SK-N-SH treated with all-trans-retinoic acid at 6 μM for 48 hours (cell line): ENCODE measurements around the gene CPS1.

Experiments
- ATAC-seq: fragments of 200-7000 bp; cut with Tn5 transposase; 3 replicates; pipeline ENCODE4 v1.9.1; 2020; ENCODE audit warnings: mild to moderate bottlenecking, moderate library complexity
- ARNTL ChIP-seq: fragments of 450-650 bp; formaldehyde crosslinking; IDR thresholded peaks from 2 replicates; pipeline ENCODE4 v1.5.0; 2020; ENCODE audit warnings: low read depth, mild to moderate bottlenecking, moderate library complexity, borderline replicate concordance
- BACH2 ChIP-seq: fragments of 250-450 bp; sonication (Bioruptor Pico); IDR thresholded peaks from 2 replicates; pipeline ENCODE4 v1.9.0; 2021; ENCODE audit warnings: mild to moderate bottlenecking, borderline replicate concordance
- CSDC2 ChIP-seq: fragments of 250-450 bp; sonication (Bioruptor Pico); IDR thresholded peaks from 2 replicates; pipeline ENCODE4 v1.5.0; 2020; ENCODE audit warnings: mild to moderate bottlenecking, moderate library complexity
- ESRRG ChIP-seq: fragments of 250-450 bp; sonication (Bioruptor Pico); IDR thresholded peaks from 2 replicates; pipeline ENCODE4 v1.6.1; 2021; ENCODE audit warnings: mild to moderate bottlenecking
- ISL1 ChIP-seq: fragments of 250-450 bp; sonication (Bioruptor Pico); IDR thresholded peaks from 2 replicates; pipeline ENCODE4 v2.1.2; 2022; ENCODE audit warnings: mild to moderate bottlenecking, moderate library complexity
- OSR1 ChIP-seq: fragments of 250-450 bp; sonication (Bioruptor Pico); IDR thresholded peaks from 2 replicates; pipeline ENCODE4 v1.8.0; 2022; ENCODE audit warnings: moderate library complexity, mild to moderate bottlenecking, inconsistent platforms
- PPARA ChIP-seq: fragments of 250-450 bp; sonication (Bioruptor Pico); IDR thresholded peaks from 2 replicates; pipeline ENCODE4 v1.5.0; 2020; ENCODE audit warnings: mild to moderate bottlenecking, borderline replicate concordance
- RARB ChIP-seq: fragments of 250-450 bp; sonication (Bioruptor Pico); IDR thresholded peaks from 2 replicates; pipeline ENCODE4 v1.8.0; 2021; ENCODE audit warnings: mild to moderate bottlenecking, moderate library complexity
- SNAI2 ChIP-seq: fragments of 250-450 bp; sonication (Bioruptor Pico); IDR thresholded peaks from 2 replicates; pipeline ENCODE4 v1.5.0; 2020; ENCODE audit warnings: mild to moderate bottlenecking, moderate library complexity
- TCF4 ChIP-seq: fragments of 250-450 bp; sonication (Bioruptor Pico); IDR thresholded peaks from 2 replicates; pipeline ENCODE4 v1.8.0; 2021; ENCODE audit warnings: mild to moderate bottlenecking, moderate library complexity, borderline replicate concordance
- TOX ChIP-seq: fragments of 250-450 bp; sonication (Bioruptor Pico); IDR thresholded peaks from 2 replicates; pipeline ENCODE4 v1.8.0; 2021; ENCODE audit warnings: mild to moderate bottlenecking, moderate library complexity, borderline replicate concordance
- ZC3H10 ChIP-seq: fragments of 250-450 bp; sonication (Bioruptor Pico); IDR thresholded peaks from 2 replicates; pipeline ENCODE4 v1.5.1; 2021; ENCODE audit warnings: mild to moderate bottlenecking, moderate library complexity
- ZFP3 ChIP-seq: fragments of 250-450 bp; sonication (Bioruptor Pico); IDR thresholded peaks from 2 replicates; pipeline ENCODE4 v1.5.0; 2020; ENCODE audit warnings: mild to moderate bottlenecking, moderate library complexity
- ZFP30 ChIP-seq: fragments of 450-650 bp; formaldehyde crosslinking; IDR thresholded peaks from 2 replicates; pipeline ENCODE4 v1.5.0; 2022; ENCODE audit warnings: mild to moderate bottlenecking, moderate library complexity
- ZNF70 ChIP-seq: fragments of 450-650 bp; formaldehyde crosslinking; IDR thresholded peaks from 2 replicates; pipeline ENCODE4 v1.5.0; 2020; ENCODE audit warnings: mild to moderate bottlenecking, moderate library complexity
- ZNF8 ChIP-seq: fragments of 450-650 bp; formaldehyde crosslinking; IDR thresholded peaks from 2 replicates; pipeline ENCODE4 v1.5.0; 2020; ENCODE audit warnings: mild to moderate bottlenecking, moderate library complexity
- TF ChIP-seq, protein P1 (sequence below): fragments of 250-450 bp; sonication (Bioruptor Pico); IDR thresholded peaks from 2 replicates; pipeline ENCODE4 v1.5.0; 2020; ENCODE audit warnings: mild to moderate bottlenecking, moderate library complexity
- TF ChIP-seq, protein P2 (sequence below): fragments of 250-450 bp; sonication (Bioruptor Pico); IDR thresholded peaks from 2 replicates; pipeline ENCODE4 v1.5.1; 2020; ENCODE audit warnings: low read depth, mild to moderate bottlenecking, moderate library complexity
- TF ChIP-seq, protein P3 (sequence below): fragments of 250-450 bp; sonication (Bioruptor Pico); IDR thresholded peaks from 2 replicates; pipeline ENCODE4 v1.8.0; 2020; ENCODE audit warnings: mild to moderate bottlenecking, moderate library complexity, borderline replicate concordance

The CPS1 gene

DNA sequence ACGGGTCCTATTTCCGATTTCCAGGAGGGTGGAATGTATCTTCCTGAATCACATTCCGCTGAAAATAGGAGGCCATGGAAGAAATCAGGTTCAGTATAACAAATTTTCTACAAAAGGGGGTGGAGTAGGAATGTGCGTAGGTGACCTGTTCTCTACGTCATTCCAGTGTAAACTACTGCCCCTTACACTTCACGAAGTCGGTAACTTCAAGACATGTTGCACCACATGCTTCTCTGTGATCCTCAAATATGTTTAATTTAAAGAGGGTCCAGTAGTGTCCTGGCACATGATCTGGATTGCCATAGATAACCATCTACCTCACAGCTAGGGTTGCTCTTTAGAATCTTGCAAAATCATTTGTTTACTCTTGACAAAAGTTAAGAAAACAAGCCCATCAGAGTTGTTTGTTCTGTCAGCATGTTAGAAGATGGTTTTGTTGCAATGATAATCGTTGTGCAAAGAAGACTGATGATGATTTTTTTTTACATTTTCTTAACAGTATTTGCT is 7.5 kb upstream of the CPS1 start:
- no peak for ATAC-seq

DNA sequence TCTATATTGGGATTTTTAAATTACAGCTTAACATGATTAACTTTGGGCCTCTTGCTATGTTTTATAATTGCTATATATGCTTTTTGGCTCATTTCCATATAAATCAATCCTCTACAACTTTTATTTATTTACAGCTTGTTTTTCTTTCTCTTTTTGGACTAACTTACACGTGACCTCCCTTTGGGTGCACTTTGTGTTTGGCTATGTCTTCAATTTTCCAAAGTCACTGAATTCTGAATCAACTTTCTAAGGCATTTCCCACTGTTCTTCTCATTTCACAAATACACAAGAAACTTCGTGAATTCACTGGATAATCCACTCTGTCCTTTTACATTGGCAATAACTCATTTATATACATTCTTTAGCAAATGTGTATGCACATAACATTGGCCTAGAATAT is 5.4 kb upstream of the CPS1 start:
- TF ChIP-seq TCF4 (CRISPR knock-in tag) (no peak), RARB (no peak), SNAI2 (CRISPR knock-in tag) (no peak), BACH2 (CRISPR knock-in tag) (no peak), TOX (CRISPR knock-in tag) (no peak), ZFP30 (CRISPR knock-in tag) (no peak), CSDC2 (CRISPR knock-in tag) (no peak), PPARA (CRISPR knock-in tag) (no peak), ESRRG (no peak), ZFP3 (CRISPR knock-in tag) (no peak), ISL1 (no peak)
- TF ChIP-seq, protein P1, sequence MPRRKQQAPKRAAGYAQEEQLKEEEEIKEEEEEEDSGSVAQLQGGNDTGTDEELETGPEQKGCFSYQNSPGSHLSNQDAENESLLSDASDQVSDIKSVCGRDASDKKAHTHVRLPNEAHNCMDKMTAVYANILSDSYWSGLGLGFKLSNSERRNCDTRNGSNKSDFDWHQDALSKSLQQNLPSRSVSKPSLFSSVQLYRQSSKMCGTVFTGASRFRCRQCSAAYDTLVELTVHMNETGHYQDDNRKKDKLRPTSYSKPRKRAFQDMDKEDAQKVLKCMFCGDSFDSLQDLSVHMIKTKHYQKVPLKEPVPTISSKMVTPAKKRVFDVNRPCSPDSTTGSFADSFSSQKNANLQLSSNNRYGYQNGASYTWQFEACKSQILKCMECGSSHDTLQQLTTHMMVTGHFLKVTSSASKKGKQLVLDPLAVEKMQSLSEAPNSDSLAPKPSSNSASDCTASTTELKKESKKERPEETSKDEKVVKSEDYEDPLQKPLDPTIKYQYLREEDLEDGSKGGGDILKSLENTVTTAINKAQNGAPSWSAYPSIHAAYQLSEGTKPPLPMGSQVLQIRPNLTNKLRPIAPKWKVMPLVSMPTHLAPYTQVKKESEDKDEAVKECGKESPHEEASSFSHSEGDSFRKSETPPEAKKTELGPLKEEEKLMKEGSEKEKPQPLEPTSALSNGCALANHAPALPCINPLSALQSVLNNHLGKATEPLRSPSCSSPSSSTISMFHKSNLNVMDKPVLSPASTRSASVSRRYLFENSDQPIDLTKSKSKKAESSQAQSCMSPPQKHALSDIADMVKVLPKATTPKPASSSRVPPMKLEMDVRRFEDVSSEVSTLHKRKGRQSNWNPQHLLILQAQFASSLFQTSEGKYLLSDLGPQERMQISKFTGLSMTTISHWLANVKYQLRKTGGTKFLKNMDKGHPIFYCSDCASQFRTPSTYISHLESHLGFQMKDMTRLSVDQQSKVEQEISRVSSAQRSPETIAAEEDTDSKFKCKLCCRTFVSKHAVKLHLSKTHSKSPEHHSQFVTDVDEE (CRISPR knock-in tag): no peak
- TF ChIP-seq, protein P2, sequence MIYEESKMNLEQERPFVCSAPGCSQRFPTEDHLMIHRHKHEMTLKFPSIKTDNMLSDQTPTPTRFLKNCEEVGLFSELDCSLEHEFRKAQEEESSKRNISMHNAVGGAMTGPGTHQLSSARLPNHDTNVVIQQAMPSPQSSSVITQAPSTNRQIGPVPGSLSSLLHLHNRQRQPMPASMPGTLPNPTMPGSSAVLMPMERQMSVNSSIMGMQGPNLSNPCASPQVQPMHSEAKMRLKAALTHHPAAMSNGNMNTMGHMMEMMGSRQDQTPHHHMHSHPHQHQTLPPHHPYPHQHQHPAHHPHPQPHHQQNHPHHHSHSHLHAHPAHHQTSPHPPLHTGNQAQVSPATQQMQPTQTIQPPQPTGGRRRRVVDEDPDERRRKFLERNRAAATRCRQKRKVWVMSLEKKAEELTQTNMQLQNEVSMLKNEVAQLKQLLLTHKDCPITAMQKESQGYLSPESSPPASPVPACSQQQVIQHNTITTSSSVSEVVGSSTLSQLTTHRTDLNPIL: no peak
- no peak for ATAC-seq

More for the DNA sequence above, 7.5 kb upstream of the CPS1 start:
- TF ChIP-seq ZNF8 (CRISPR knock-in tag): no peak
- no peak for TF ChIP-seq OSR1 (CRISPR knock-in tag)
- TF ChIP-seq ZFP3 (CRISPR knock-in tag): no peak

DNA sequence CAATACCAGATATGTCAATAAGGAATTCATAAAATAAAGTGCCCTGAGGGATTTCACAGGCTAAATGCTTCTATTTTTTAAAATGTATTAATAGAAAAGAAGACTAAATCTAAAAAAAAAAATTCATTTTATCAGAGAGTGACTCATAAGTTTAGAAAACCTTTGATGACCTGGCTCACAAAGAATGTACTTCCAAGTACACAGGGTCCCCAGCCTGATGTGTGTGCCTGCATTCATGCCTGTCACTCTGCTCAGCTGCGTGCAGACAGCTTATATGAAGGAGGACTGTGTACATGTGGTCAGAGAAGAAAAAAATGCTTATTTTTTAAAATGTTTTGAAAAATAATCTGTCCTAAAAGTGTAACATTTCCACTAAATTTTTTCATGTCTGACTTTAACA is 3.0 kb upstream of the CPS1 start:
- peak; percentile 71 for ATAC-seq
- no peak for TF ChIP-seq ZC3H10 (CRISPR knock-in tag)
- no peak for TF ChIP-seq ZFP30 (CRISPR knock-in tag)
- no peak for TF ChIP-seq ARNTL
- TF ChIP-seq, protein P2: no peak
- no peak for TF ChIP-seq ZNF8 (CRISPR knock-in tag)

DNA sequence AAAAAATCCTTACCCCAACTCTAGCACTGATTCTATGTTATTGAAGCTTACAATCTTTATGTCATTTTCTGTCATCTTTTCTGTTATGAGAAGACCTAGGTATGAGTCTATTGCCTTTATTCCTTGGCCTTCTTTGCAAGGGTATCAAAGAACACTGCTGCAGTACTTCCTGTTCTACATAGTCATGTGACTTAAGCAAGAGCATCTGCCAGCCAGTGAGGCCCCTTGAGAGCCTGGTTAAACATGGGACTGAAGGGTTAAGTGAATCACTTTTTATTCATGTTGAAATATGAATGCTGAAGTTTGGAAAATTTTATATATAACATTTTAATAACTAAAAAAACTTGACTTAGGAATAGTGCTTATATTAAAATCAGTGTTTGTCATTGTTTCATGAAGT is 844 bp upstream of the CPS1 start:
- TF ChIP-seq ZFP3 (CRISPR knock-in tag) (no peak), TCF4 (CRISPR knock-in tag) (no peak), ZNF8 (CRISPR knock-in tag) (no peak), ISL1 (no peak), TOX (CRISPR knock-in tag) (no peak)
- TF ChIP-seq, protein P3, sequence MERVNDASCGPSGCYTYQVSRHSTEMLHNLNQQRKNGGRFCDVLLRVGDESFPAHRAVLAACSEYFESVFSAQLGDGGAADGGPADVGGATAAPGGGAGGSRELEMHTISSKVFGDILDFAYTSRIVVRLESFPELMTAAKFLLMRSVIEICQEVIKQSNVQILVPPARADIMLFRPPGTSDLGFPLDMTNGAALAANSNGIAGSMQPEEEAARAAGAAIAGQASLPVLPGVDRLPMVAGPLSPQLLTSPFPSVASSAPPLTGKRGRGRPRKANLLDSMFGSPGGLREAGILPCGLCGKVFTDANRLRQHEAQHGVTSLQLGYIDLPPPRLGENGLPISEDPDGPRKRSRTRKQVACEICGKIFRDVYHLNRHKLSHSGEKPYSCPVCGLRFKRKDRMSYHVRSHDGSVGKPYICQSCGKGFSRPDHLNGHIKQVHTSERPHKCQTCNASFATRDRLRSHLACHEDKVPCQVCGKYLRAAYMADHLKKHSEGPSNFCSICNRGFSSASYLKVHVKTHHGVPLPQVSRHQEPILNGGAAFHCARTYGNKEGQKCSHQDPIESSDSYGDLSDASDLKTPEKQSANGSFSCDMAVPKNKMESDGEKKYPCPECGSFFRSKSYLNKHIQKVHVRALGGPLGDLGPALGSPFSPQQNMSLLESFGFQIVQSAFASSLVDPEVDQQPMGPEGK (CRISPR knock-in tag): no peak
- TF ChIP-seq, all 23 proteins: peak for 0
- no peak for ATAC-seq

DNA sequence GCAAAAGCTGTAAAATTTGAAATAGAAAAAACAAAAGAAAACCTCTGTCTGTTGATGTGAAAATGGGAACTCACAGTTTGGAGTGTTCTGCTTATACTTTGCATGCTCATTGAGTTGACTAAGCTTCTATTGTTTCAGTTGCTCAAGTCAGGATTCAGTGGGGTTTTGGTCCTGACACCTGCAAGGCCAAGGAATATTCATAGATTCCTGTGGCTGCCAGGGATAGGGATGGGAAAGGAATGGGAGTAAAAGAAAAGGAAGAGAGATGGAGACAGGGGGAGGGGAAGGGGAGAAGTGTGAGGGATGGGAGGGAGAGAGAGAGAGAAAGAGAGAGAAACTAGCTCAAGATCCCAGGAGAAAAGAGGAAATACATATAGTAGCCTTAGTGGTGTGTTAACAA is 1.3 kb downstream of the CPS1 start:
- no peak for ATAC-seq
- TF ChIP-seq ISL1 (no peak), RARB (no peak), ARNTL (no peak), ZFP30 (CRISPR knock-in tag) (no peak), ZNF70 (no peak), OSR1 (CRISPR knock-in tag) (no peak), BACH2 (CRISPR knock-in tag) (no peak)
- TF ChIP-seq, protein P1 (CRISPR knock-in tag): no peak
